SH-SY5Y (cell line): ENCODE data around the gene CNTN2.

Experiments
- GATA2 ChIP-seq: IDR thresholded peaks from 2 replicates; pipeline ENCODE4 v1.6.1; 2011; ENCODE audit warnings: mild to moderate bottlenecking, low read depth, low read length
- GATA3 ChIP-seq: IDR thresholded peaks from 2 replicates; pipeline ENCODE4 v1.6.1; 2011; ENCODE audit warnings: low read depth, mild to moderate bottlenecking, low read length, moderate library complexity

Gene CNTN2

GRCh38 chr1:205068457-205069040, 25.5 kb downstream of the CNTN2 start:
- TF ChIP-seq GATA3 (no peak), GATA2 (no peak)

GRCh38 chr1:205069371-205070125, 26.5 kb downstream of the CNTN2 start:
- TF ChIP-seq GATA3 (no peak), GATA2 (no peak)

GRCh38 chr1:205071028-205071409, 28.0 kb downstream of the CNTN2 start:
- TF ChIP-seq GATA2, result no peak
- no peak for TF ChIP-seq GATA3

GRCh38 chr1:205071801-205072200, 28.8 kb downstream of the CNTN2 start:
- TF ChIP-seq GATA2 (no peak), GATA3 (no peak)

- TF ChIP-seq GATA2 (no peak), GATA3 (no peak)
Observed at GRCh38 chr1:205072286-205072685, 29.3 kb downstream of the CNTN2 start.

GRCh38 chr1:205072881-205073280, 29.9 kb downstream of the CNTN2 start:
- TF ChIP-seq GATA3, result no peak

GRCh38 chr1:205073511-205073910, 30.5 kb downstream of the CNTN2 start:
- TF ChIP-seq GATA2 (no peak), GATA3 (no peak)

- no peak for TF ChIP-seq GATA3
- no peak for TF ChIP-seq GATA2
Observed at GRCh38 chr1:205074084-205074483, 31.1 kb downstream of the CNTN2 start.

GRCh38 chr1:205074513-205074912, 31.5 kb downstream of the CNTN2 start:
- TF ChIP-seq GATA3, result no peak
- TF ChIP-seq GATA2, result no peak

GRCh38 chr1:205075642-205076155, 32.7 kb downstream of the CNTN2 start:
- TF ChIP-seq GATA2 (no peak), GATA3 (no peak)

GRCh38 chr1:205076245-205076761, 33.3 kb downstream of the CNTN2 start:
- TF ChIP-seq GATA3 (no peak), GATA2 (no peak)

GRCh38 chr1:205077158-205077933, 34.3 kb downstream of the CNTN2 start:
- TF ChIP-seq GATA3, result no peak
- no peak for TF ChIP-seq GATA2

- TF ChIP-seq GATA2 (no peak), GATA3 (no peak)
Observed at GRCh38 chr1:205077934-205078311, 34.9 kb downstream of the CNTN2 start.

- no peak for TF ChIP-seq GATA2
- no peak for TF ChIP-seq GATA3
Observed at GRCh38 chr1:205082431-205082830, 39.4 kb downstream of the CNTN2 start.
